Right lobe of liver (tissue), 4 donors: Measurements from ENCODE around the gene CDKN2B-AS1.

Experiments
- CTCF ChIP-seq, 4 donors: fragments of 200-600 bp in 3 of 4; fragments of 450-650 bp in 1 of 4; IDR thresholded peaks; one replicate each; pipeline versions ENCODE4 v1.5.1 to v1.8.0; 2016 to 2022; ENCODE audit warnings: antibody characterized with exemption in 4 of 4, mild to moderate bottlenecking in 2 of 4
- POLR2A ChIP-seq: fragments of 450-650 bp; IDR thresholded peaks from one replicate; pipeline ENCODE4 v1.6.1; 2017; ENCODE audit warnings: antibody characterized with exemption, mild to moderate bottlenecking
- donor health status: DM: no; HTN: no; CAD: no.
- donor health status: DM: no; HTN: no; CAD: no.
- donor health status: DM: no; HTN: yes; CAD: no.

GRCh38 chr9:21991072-21991959 lies 3.3 kb upstream of the CDKN2B-AS1 start:
- TF ChIP-seq CTCF (IDR thresholded peaks at IDR 0.05) (no peak), POLR2A (no peak)
